DMS53 (cell line): Measurements from ENCODE around the gene FGFBP2.

ENCODE experiments used
- DNase-seq: peaks from one replicate; lab custom pipeline; 2025; lab: John Stamatoyannopoulos, UW

Gene FGFBP2, protein sequence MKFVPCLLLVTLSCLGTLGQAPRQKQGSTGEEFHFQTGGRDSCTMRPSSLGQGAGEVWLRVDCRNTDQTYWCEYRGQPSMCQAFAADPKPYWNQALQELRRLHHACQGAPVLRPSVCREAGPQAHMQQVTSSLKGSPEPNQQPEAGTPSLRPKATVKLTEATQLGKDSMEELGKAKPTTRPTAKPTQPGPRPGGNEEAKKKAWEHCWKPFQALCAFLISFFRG

DNA sequence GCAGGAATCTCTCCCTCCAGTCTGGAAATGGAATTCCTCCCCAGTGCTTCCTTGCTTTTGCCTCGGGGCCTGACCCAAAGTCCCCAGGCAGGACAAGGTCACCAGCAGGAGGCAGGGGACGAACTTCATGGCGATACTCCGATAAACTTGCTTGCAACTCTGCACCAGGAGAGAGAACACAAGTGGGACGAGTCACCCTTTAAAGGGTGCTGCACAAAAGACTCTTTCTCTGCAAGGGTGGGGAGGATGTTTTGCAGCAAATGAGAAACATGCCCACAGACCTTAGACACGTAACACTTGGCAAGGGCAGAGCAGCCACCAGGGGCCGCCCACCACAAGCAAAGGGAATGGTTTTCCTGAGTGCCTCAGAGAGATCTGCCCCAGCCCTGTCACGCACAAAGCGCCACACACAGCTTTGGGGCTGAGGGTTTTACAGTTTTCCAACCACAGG lies at the start of gene FGFBP2:
FGFBP2 (minus strand) TSS at position 175 of the 451 bp plus-strand sequence; CDS start at position 129, 46 bp downstream.
- DNase-seq, result peak; percentile 76

DNA sequence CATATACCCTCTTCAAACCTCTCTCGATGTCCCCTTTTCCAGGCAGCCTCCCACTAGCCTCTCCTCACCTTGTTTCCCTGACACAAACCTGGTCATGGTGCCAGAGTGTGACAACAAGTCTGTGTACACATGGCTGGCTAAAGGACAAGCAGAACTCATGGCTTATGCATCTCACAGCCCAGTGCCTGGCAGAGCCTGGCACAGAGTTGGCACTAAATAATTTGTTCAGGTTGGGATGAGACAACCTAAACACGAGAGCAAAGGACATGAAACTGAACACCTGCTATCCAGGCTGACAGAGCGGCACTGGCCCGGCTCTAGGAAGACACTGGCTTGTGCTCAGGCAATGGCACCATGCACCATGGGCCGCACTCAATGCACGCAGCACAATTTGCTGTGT lies 48.2 kb upstream of the FGFBP2 start:
- no peak for DNase-seq

DNA sequence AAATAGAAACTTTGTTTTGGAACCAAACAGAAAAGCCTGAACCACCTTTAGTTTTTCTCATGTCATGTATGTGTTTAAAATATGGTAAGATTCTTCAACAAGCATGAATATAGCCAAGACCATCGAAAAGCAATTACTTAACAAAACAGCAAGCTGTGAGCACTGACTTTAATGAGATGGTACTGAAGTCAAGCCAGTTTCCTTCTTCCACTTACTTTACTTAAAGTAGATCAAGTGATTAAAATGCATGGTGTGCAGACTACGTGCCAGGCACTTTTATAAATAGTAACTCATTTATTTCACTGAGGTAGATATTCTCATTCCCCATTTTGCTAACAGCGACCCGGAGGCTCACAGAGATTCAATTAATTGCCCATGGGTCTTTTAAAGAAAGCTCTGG lies 46.2 kb upstream of the FGFBP2 start:
- DNase-seq, result no peak

DNA sequence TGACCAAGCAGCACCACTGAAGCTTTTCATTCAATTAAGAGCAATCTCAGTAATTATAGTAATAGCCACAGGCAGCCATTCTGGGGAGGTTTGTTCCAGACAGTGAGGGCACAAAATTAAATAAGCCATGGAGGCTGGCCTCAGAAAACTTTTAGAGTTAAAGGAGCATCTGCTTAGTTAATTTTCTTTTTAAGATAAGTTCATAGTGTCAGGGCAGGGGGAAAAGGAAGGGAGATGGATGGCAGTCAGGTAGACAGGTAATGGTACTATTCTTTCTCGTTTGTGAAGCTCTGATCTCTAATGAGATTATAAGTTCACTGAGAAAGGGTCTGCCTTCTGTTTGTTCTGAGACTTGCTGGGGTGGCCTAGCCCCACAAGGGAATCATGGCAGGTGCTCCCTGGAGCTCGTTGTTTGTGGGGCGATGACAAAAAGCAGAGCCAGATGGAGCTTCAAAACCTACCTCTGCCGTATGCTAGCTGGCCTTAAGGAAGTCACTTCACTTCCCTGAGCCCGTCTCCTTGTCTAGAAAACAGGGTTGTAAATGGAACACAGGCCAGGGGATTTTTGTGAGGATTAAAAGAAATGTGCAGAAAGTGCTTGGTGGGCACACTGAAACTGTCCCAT lies 44.6 kb upstream of the FGFBP2 start:
- DNase-seq, result no peak

DNA sequence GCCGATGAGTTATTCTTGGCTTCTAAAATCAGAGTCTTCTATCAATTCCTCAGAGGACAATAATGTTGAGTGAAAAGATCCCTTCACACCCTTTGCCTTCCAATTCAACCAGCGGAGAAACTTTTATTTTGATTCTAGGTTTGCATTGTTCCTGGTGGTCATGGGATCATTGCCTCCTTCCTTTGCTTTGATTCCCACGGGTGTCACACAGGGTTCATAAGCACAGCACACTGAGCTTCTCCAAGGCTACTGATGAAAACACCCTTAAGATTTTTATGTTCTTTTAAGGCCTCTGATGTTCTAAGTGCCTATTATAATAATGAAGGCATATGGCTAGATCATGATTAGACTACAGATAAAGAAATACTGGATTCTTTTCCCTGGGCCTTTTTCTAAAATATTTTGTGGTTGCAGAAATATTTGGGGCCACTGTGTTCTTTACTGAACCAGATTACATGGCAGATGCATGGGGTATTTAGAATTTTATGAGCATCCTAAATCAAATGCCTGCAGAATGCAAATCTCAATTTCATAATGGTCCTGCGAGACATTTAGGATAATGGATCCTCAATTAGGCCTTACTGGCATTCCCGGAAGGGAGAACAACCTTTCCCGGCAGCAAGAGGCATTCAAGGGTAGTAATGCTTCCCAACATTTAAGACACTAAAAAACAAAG lies 43.9 kb upstream of the FGFBP2 start:
- DNase-seq, result no peak

DNA sequence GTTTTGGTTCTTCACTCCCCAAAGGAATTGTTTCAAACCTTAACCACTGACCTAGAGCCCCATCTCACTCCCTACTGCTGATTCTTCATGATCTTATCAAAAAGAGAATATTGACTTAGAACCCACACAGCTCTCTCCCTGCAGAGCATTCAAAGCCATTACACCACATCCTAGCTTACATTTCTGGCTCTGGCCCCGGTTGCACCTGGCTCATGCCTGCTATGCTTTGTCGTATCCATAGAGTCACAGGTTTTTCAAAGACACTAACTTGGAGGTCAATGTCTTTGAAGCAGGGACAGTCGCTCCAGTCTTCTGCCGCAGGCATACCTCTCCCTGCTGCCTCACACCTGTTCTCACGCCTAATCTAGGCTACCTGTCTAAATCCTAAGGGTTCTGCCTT lies 42.7 kb upstream of the FGFBP2 start:
- no peak for DNase-seq

DNA sequence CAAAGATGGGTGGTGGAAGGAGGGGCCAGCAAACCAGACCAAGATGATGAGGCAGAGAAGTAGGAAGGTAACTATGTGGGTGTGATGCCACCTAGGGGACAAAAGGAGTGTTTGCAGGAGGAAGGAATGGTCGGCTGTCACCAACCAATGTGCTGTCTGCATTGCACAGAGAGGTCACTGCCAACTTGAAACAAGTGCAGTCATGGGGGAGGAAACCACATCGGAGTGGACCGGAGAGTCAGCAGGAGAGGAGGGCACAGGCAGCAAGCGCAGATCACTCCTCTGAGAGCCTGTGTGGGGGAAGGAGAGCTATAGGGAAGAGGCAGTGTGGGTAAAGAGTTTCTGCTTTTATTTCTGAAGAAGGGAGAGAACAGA lies 38.5 kb upstream of the FGFBP2 start:
- DNase-seq, result peak; percentile 86

DNA sequence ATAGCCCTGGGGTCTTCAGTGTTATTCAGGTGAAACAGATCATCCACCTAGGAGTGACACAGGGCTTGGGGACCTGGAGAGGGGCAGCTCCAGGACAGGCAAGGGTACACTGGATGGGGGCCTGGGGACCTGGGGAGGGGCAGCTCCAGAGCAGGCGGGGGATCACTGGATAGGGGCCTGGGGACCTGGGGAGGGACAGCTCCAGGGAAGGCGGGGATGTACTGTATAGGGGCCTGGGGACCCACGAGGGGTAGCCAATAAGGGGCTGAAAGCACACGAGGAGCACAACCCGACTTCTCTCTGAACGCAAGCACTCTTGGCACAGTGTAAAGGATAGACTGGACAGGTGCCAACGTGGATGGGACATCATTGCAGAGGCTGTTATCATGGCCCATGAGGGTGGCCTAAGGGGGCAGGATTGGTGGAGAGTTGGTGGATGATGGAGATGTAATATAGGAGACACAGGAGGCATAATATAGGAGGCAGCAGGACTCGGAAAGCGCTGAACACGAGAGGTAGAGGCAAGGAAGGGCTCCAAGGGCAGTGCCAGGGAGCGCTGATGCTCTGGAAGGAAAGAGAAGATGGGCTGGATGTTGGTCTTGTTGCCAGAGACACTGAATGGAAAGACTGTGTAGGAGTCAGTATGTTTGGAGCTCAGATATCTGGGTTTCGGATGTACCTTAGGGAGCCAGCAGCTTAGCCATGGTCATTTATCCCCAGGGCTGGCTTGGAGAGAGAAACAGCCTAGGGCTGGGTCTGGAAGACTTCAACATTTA lies 37.9 kb upstream of the FGFBP2 start:
- peak; percentile 14 for DNase-seq

DNA sequence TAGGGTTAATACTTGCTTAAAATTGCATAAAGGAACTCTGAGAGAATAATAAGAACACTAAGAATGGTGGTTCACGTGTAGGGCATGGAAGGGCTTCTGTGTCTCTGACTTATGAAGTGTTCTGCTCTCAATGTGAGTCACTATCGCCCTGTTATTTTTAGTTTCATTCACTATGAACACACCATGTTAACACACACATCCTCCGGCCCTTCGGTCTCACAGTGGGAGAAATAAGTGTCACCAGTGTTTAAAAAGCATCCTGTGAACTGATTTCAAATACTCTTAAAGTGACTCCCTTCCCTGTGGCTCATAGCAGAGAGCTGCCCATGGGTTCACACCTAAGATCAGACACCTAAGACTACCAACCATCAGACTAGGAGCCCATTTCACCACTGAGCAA lies 33.8 kb upstream of the FGFBP2 start:
- DNase-seq, result no peak

DNA sequence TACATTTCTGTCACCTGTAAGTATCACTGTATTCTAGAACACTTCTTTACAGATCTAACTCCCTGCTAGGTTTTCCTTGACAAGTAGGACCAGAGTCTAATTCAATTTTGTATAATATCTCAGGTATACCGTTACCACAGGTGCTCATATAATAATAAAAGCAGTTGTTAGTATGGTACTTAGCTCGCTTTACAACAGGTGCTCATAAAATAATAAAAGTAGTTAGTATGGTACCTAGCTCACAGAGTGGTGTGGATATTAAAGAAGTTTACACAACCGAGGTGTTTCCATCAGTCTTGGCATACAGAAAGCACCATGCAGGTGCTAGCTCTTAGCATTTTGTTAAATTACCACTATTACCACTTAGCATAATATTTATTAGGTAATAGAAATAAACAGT lies 32.9 kb upstream of the FGFBP2 start:
- DNase-seq, result no peak

DNA sequence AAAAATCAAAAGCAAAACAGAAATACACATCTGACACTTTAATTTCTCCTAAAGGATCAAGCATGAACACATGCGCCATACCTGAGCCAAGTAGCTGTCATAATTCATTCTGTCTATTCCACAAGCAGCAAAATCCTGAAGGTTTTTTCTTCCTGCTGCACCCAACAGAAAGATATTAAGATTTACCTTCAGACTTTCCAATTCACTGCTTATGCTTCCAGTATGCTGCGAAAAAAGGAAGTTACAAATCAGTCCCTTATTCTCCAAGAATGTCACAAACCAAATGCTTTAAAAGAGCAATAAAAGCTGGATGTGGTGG lies 29.2 kb upstream of the FGFBP2 start:
- no peak for DNase-seq

DNA sequence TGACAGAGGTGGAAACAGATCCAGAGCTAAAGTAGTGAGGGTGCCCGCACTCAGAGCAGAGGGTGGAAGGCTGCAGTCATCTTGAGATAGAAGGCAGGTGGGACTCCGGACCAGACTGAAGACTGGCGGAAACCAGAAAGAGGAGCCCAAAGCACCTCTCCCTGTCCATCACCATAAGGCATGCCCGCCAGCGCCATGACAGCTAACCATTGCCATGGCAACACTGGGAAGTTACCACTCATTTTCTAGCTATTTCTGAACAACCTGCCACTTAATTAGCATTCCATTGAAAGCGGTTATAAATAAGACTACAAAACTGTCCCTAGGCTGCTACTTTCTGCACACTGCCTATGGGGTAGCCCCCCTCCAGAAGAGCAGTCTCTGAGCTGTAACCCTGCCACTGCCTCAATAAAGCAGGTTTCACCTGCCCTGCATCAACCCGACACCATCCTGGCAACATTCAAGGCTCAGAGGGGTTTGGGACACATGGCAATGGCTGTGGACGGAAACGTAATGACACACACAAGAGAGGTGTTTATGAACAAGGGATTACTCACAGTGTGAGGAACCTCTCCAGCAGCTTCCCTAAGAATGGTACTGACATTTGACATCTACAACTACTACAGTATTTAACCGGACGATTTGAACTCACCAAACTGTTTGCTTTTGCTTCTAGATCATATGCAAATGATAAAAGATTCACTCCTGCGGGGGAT lies 27.8 kb upstream of the FGFBP2 start:
- DNase-seq, result peak; percentile 20

DNA sequence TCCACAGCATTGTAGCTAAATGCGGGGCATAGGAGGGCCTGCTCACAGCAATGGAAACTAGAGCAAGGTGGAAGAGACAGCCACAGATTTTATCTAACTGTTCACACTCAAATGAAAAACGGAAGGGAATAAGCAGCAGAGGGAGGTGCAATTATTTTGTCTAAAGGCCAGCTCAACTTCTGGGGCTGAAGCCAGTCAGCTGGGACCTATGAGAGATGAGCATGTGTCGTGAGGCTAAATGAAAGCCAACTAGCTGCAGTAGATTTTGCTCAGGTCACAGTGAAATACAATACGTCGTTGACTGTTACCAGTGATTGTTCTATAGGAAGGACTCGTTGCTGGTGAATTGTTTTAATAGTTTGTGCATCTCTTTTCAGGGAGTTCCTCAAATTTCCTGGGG lies 26.4 kb upstream of the FGFBP2 start:
- DNase-seq, result no peak

DNA sequence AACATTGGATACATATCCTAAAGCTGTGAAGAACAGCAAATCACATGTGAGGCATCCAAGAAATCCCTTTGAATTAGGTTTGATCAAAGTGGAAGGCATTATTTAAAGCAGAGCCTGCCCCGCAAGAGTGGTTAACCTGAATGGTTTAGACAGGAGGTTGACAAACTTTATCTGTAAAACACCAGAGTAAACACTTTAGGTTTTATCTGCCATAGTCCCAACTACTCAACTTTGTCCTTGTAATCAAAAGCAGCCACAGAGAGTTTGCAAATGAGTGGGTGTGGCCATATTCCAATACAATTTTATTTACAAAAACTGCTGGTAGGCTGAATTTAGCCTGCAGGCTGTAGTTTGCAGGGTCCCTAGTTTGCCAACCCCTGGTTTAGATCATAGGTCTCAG lies 25.2 kb upstream of the FGFBP2 start:
- DNase-seq, result no peak

DNA sequence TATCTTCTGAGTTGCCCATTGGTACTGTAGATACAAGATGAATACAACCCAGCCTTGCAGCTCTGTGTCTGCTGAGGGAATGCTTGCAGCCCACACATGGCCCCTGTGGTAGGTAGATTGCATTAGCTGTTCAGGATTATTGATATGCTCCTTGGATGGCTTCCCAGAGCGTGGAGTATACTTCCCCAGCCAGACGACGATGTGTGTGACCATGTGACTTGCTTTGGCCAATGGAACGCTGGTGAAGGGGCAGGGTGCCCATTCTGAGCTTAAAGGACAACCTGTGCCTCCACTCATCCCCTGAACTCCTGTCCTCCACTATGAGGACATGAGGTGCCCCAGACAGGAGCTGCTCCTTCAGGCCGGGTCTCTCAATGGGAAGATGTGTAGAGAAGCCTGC lies 23.9 kb upstream of the FGFBP2 start:
- DNase-seq, result no peak

DNA sequence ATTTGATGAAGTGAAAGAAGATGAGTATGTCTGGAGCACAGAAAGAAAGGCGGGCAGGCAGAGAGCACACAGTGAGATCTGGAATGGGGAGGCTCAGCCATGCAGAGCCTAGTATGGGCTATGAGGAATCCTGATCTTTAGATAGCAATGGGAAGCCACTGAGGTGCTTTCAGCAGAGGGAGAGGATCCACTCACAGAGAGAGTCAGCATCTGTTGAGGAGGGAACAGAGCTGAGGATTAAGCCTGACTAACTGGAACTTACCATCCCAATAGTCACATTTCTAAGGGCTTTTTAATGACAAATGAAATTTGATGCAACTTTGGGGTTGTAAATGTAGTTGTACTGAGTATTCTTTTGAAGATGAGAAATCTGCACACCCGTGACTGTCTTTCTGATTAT lies 20.6 kb upstream of the FGFBP2 start:
- no peak for DNase-seq

DNA sequence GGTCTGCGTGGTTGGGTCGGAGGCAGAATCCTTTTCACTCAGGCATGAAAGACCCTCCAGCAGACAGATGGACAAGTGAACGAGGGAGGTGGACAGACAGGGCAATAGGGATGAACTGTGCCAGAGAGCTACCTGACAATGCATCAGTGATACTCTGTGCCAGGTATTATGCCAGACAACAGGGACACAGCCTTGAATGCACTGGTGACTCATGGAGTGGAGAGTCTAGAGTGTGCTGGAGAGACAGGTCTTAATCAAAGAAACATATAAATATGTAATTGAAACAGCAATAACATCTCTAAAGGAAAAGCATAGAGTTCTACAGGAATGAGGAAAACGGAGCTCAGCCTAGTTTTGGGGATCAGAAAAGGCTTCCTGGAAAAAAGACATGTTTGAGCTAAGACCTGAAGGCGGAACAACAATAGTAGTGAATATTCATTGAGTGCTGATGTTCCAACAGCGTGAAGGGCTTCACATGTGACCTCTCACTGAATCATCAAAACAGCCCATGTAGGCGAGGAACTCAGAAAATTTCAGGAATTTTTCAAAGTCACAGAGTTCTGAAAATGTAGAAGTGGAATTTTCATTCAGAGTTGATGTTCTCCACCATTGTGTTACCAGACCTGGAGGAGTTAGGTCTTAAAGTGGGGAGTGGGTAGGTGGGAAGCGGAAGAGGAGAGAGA lies 20.0 kb upstream of the FGFBP2 start:
- DNase-seq, result no peak

DNA sequence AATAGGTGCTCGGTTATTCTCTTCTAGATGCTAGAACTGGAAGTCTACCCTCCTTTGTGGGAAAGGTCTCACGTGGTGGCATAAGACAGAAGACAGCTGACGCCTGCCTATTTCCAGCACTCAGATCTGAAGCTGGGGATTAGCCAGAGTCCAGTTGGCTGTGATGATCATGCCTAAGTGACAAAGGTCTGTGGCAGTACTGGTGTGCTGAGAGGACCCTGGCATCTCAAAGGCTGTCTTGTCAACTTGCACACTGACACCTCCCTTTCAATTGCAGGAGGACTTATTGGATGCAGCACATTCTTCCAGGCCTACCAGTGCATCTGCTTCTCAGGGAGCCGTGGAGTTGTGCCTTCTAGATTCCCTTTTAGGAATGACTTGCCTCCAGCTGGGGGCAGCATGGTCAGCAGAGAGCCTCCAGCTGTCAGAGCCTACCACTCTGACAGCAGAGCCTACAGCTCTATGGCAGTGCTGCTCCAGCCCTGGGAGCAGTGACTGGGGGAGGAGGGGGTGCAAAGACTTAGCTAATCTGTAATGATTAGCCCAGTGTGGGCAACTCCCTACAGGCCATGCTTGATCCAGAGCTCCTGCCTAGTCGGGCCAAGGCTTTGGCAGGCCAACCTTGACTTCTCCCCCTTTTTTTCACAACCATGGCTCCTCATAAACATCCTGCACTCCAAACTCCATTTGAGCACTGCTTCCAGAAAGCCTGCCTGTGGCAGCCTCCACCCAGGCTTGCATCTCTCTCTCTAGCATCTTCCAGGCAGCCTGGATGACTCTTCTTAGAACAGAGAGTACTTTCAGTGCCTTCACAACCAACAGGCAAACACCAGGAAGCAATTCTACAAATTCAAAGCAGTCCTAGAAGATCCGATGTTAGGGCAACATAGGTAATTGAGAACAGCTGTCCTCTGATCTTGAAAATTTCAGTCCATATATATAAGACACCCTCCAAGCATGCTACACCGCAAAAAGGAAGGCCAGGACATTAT lies 13.8 kb upstream of the FGFBP2 start:
- DNase-seq, result peak; percentile 32

DNA sequence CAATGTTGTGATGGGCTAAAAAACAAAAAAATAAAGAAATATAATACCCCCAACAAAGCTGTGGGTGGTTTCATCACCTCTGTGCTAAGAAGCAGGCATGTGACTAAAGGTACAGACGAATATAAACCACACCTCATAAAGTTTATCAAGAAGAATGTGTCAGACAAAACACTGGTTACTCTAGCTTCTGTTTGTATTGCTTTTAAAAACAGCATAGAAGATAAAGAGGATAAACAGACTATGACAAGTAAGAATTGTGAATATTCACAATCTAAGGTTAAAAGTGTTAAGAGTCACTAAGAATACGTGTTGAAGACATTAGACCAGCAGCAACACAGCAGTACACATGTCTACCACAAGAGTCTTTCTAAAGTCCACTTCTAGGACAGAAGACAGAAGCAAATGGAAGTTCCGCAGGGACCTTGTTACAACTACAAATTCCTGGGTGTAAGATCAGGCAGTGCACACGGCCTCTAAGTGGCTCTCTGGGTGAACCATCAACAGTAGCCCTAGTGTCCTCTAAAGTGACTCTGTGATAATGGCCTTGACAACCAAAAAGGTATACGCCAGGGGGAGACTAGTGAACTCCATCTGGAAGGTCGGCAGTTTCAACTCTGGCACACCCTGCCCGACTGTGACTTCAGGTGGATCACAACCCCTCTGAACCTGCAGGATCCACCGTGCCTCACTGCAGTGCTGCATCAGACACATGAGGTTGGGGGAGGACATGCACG lies 8.3 kb upstream of the FGFBP2 start:
- DNase-seq, result peak; percentile 19
